NB4 (cell line): Measurements from ENCODE around the gene TMEM50A.

Experiments
- POLR2A ChIP-seq: IDR thresholded peaks from 2 replicates; pipeline ENCODE4 v1.6.1; 2011; ENCODE audit warnings: mild to moderate bottlenecking; ENCODE audit not compliant: insufficient read length; ENCODE audit errors: extremely low read depth
- TF ChIP-seq, protein P1 (sequence below): IDR thresholded peaks from one replicate; pipeline ENCODE4 v1.5.1; 2012; ENCODE audit warnings: low read depth, low read length
- TF ChIP-seq, protein P2 (sequence below): IDR thresholded peaks from 2 replicates; pipeline ENCODE4 v1.6.1; 2011; ENCODE audit warnings: low read depth, low read length

GRCh38 chr1:25361901-25362300 lies 23.8 kb downstream of the TMEM50A start:
- TF ChIP-seq, protein P1, sequence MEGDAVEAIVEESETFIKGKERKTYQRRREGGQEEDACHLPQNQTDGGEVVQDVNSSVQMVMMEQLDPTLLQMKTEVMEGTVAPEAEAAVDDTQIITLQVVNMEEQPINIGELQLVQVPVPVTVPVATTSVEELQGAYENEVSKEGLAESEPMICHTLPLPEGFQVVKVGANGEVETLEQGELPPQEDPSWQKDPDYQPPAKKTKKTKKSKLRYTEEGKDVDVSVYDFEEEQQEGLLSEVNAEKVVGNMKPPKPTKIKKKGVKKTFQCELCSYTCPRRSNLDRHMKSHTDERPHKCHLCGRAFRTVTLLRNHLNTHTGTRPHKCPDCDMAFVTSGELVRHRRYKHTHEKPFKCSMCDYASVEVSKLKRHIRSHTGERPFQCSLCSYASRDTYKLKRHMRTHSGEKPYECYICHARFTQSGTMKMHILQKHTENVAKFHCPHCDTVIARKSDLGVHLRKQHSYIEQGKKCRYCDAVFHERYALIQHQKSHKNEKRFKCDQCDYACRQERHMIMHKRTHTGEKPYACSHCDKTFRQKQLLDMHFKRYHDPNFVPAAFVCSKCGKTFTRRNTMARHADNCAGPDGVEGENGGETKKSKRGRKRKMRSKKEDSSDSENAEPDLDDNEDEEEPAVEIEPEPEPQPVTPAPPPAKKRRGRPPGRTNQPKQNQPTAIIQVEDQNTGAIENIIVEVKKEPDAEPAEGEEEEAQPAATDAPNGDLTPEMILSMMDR: no peak
- no peak for TF ChIP-seq POLR2A
- TF ChIP-seq, protein P2, sequence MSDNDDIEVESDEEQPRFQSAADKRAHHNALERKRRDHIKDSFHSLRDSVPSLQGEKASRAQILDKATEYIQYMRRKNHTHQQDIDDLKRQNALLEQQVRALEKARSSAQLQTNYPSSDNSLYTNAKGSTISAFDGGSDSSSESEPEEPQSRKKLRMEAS: no peak
